H1 (cell line): Measurements from ENCODE around the gene CD59. TPM values are rescaled to one million over a fixed set of nuclear protein-coding genes. Genes with fewer than 3 reads are reported as not detected.

ENCODE experiments used
- CTCF ChIA-PET: fragments of 300-600 bp; sonication (Branson Sonifier 250); formaldehyde crosslinking; loops from one replicate; lab custom pipeline; 2021; ENCODE audit not compliant: partially characterized antibody; lab: Charles Lee
- POLR2A ChIA-PET: fragments of 300-600 bp; sonication (Branson Sonifier 250); formaldehyde crosslinking; loops from one replicate; lab custom pipeline; 2021; ENCODE audit warnings: inconsistent platforms; ENCODE audit not compliant: partially characterized antibody; lab: Charles Lee
- DNase-seq, 2 experiments: peaks; one replicate each; pipeline versions ENCODE4 v3.0.0 to v3.0.0-alpha.2; 2010 to 2022; ENCODE audit warnings: low spot score in 2 of 2, low read depth in 1 of 2, mixed read lengths in 1 of 2
- FAIRE-seq: peaks from 2 replicates; lab custom pipeline; 2011; peaks lifted over from hg19 to GRCh38; lab: Jason Lieb, UNC
- H2AFZ ChIP-seq: 2 replicates; pipeline ENCODE4 v1.8.1; 2012; ENCODE audit warnings: low read length, inconsistent platforms
- H2AK5ac ChIP-seq: 2 replicates; pipeline ENCODE4 v1.6.1; 2013; ENCODE audit warnings: low read depth, low read length
- H2BK120ac ChIP-seq: replicated peaks from 2 replicates; pipeline ENCODE3; 2013; ENCODE audit warnings: low read depth, low read length, inconsistent platforms
- H2BK12ac ChIP-seq: 2 replicates; pipeline ENCODE4 v1.6.1; 2013; ENCODE audit warnings: low read depth, low read length
- H2BK15ac ChIP-seq: 2 replicates; pipeline ENCODE4 v1.6.1; 2013; ENCODE audit warnings: low read length
- H2BK20ac ChIP-seq: 2 replicates; pipeline ENCODE4 v1.6.1; 2013; ENCODE audit warnings: low read length
- H2BK5ac ChIP-seq: 2 replicates; pipeline ENCODE4 v1.6.1; 2013; ENCODE audit warnings: low read depth, low read length
- H3K14ac ChIP-seq: 2 replicates; pipeline ENCODE4 v1.6.1; 2013; ENCODE audit warnings: inconsistent platforms; ENCODE audit not compliant: insufficient read length
- H3K18ac ChIP-seq: 2 replicates; pipeline ENCODE4 v1.6.1; 2013; ENCODE audit warnings: low read length; ENCODE audit errors: extremely low read depth
- H3K23ac ChIP-seq: 2 replicates; pipeline ENCODE4 v1.6.1; 2013; ENCODE audit warnings: inconsistent platforms; ENCODE audit not compliant: insufficient read length
- H3K23me2 ChIP-seq: 2 replicates; pipeline ENCODE4 v1.6.1; 2013; ENCODE audit warnings: low read depth, low read length
- H3K27ac ChIP-seq: 2 replicates; pipeline ENCODE4 v1.6.1; 2011; ENCODE audit warnings: low read depth, low read length, inconsistent platforms
- H3K27me3 ChIP-seq, 4 experiments: replicated peaks in 1 of 4; 1 replicate in 1 of 4; 2 replicates in 3 of 4; pipeline versions ENCODE4 v1.6.1 to v1.8.1; 2011 to 2013; ENCODE audit warnings: low read length in 3 of 4, mild to moderate bottlenecking in 3 of 4, inconsistent platforms in 2 of 4, mixed read lengths in 2 of 4, moderate library complexity in 1 of 4; ENCODE audit not compliant: control insufficient read depth in 3 of 4, insufficient read depth in 3 of 4; ENCODE audit errors: extremely low read depth in 1 of 4
- H3K36me3 ChIP-seq, 4 experiments: 2 replicates each; pipeline versions ENCODE4 v1.6.1 to v1.8.1; 2011 to 2013; ENCODE audit warnings: mild to moderate bottlenecking in 4 of 4, low read length in 3 of 4, moderate library complexity in 2 of 4, control low read depth in 1 of 4, inconsistent platforms in 1 of 4; ENCODE audit not compliant: insufficient read depth in 4 of 4, control insufficient read depth in 2 of 4
- H3K4ac ChIP-seq: replicated peaks from 2 replicates; pipeline ENCODE3; 2013; ENCODE audit warnings: low read length, low read depth, mixed read lengths, inconsistent platforms; ENCODE audit not compliant: insufficient read length
- H3K4me1 ChIP-seq, 4 experiments: replicated peaks in 1 of 4; 1 replicate in 1 of 4; 2 replicates in 3 of 4; pipeline versions ENCODE4 v1.6.1 to v1.8.1; 2011 to 2013; ENCODE audit warnings: low read length in 3 of 4, inconsistent platforms in 2 of 4, mixed read lengths in 1 of 4; ENCODE audit not compliant: insufficient read depth in 4 of 4, control insufficient read depth in 3 of 4
- H3K4me2 ChIP-seq, 2 experiments: 2 replicates each; pipeline versions ENCODE4 v1.6.1 to v1.8.1; 2011 to 2013; ENCODE audit warnings: low read depth in 2 of 2, low read length in 2 of 2, control low read depth in 1 of 2, inconsistent platforms in 1 of 2, mild to moderate bottlenecking in 1 of 2; ENCODE audit not compliant: insufficient read depth in 1 of 2
- H3K4me3 ChIP-seq, 4 experiments: fragments of 200-600, 300-600 bp in 1 of 4; sonication (generic), shearing (Covaris generic), sonication (Bioruptor Twin) in 1 of 4; 2 replicates each; pipeline versions ENCODE4 v1.5.1 to v1.8.1; 2011 to 2016; ENCODE audit warnings: low read length in 4 of 4, low read depth in 3 of 4, control low read depth in 2 of 4, inconsistent platforms in 2 of 4, mild to moderate bottlenecking in 2 of 4, mixed read lengths in 1 of 4, moderate library complexity in 1 of 4; ENCODE audit not compliant: insufficient read depth in 2 of 4; ENCODE audit errors: extremely low read depth in 1 of 4
- H3K56ac ChIP-seq: replicated peaks from 2 replicates; pipeline ENCODE3; 2013; ENCODE audit warnings: low read depth, mild to moderate bottlenecking, mixed read lengths, low read length, inconsistent platforms; ENCODE audit not compliant: insufficient read length
- H3K79me1 ChIP-seq: 2 replicates; pipeline ENCODE4 v1.6.1; 2013; ENCODE audit warnings: low read depth, low read length, control low read depth
- H3K79me2 ChIP-seq, 2 experiments: 2 replicates each; pipeline versions ENCODE4 v1.6.1 to v1.8.1; 2012 to 2013; ENCODE audit warnings: low read length in 2 of 2, mild to moderate bottlenecking in 2 of 2, inconsistent platforms in 1 of 2; ENCODE audit not compliant: insufficient read depth in 2 of 2, control insufficient read depth in 1 of 2
- H3K9ac ChIP-seq, 4 experiments: replicated peaks in 1 of 4; 1 replicate in 1 of 4; 2 replicates in 3 of 4; pipeline versions ENCODE4 v1.6.1 to v1.8.1; 2011 to 2013; ENCODE audit warnings: low read depth in 3 of 4, low read length in 3 of 4, control low read depth in 2 of 4, mild to moderate bottlenecking in 2 of 4, moderate library complexity in 2 of 4, inconsistent platforms in 1 of 4; ENCODE audit errors: extremely low read depth in 1 of 4
- H3K9me3 ChIP-seq, 2 experiments: 2 replicates each; pipeline versions ENCODE4 v1.6.1 to v1.8.1; 2012 to 2013; ENCODE audit warnings: mild to moderate bottlenecking in 2 of 2, moderate library complexity in 2 of 2, control low read depth in 1 of 2, inconsistent platforms in 1 of 2, low read depth in 1 of 2, low read length in 1 of 2, mixed read lengths in 1 of 2; ENCODE audit not compliant: insufficient read depth in 2 of 2
- H4K20me1 ChIP-seq, 2 experiments: replicated peaks in 1 of 2; 2 replicates each; pipeline versions ENCODE3 to v1.8.1; 2011 to 2013; ENCODE audit warnings: inconsistent platforms in 2 of 2, low read length in 2 of 2, mild to moderate bottlenecking in 1 of 2; ENCODE audit not compliant: insufficient read depth in 2 of 2, control insufficient read depth in 1 of 2
- H4K5ac ChIP-seq: 2 replicates; pipeline ENCODE4 v1.6.1; 2013; ENCODE audit warnings: low read length, low read depth, mixed read lengths, inconsistent platforms; ENCODE audit not compliant: insufficient read length
- H4K8ac ChIP-seq: 2 replicates; pipeline ENCODE4 v1.8.0; 2013; ENCODE audit warnings: mild to moderate bottlenecking, moderate library complexity, low read length, inconsistent platforms; ENCODE audit not compliant: insufficient read depth; ENCODE audit errors: extremely low read depth
- H4K91ac ChIP-seq: replicated peaks from 2 replicates; pipeline ENCODE3; 2013; ENCODE audit warnings: low read length, mixed read lengths, inconsistent platforms; ENCODE audit not compliant: insufficient read length
- HDAC2 ChIP-seq, 2 experiments: fragments of 300-600 bp in 1 of 2; sonication (generic) in 1 of 2; IDR thresholded peaks; 2 replicates each; pipeline ENCODE4 v1.6.1; 2011 to 2012; ENCODE audit warnings: low read depth in 2 of 2, low read length in 2 of 2, mild to moderate bottlenecking in 2 of 2, moderate library complexity in 2 of 2, borderline replicate concordance in 1 of 2, inconsistent platforms in 1 of 2
- RAD21 ChIP-seq, 2 experiments: IDR thresholded peaks in 1 of 2; conservative IDR thresholded peaks in 1 of 2; 2 replicates each; pipeline ENCODE4 v1.6.1; 2011; ENCODE audit warnings: low read depth in 2 of 2, low read length in 2 of 2, improper control_type of control experiment in 1 of 2, inconsistent platforms in 1 of 2, mild to moderate bottlenecking in 1 of 2, moderate library complexity in 1 of 2
- SP1 ChIP-seq: IDR thresholded peaks from 2 replicates; pipeline ENCODE4 v1.6.1; 2011; ENCODE audit warnings: low read depth, low read length
- TBP ChIP-seq: IDR thresholded peaks from 2 replicates; pipeline ENCODE4 v1.6.1; 2011; ENCODE audit warnings: low read depth, low read length, improper control_type of control experiment
- WGBS, 2 experiments: shearing (Covaris generic) in 1 of 2; methylation state at CpG; one replicate each; pipeline versions ENCODE4 v1.1.6 to v1.1.7; 2013 to 2015; ENCODE audit warnings: low lambda C conversion rate in 2 of 2, mixed read lengths in 2 of 2, inconsistent platforms in 1 of 2, low coverage in 1 of 2, missing lambda C conversion rate in 1 of 2; ENCODE audit not compliant: insufficient replicate concordance in 2 of 2, insufficient coverage in 1 of 2, insufficient read length in 1 of 2; ENCODE audit errors: extremely low coverage in 1 of 2, missing lambda C conversion rate in 1 of 2; 5-methylcytosine and 5-hydroxymethylcytosine counted together
- polyA plus RNA-seq, 7 experiments: library from polyadenylated mRNA; depleted of rRNA in 3 of 7; stranded (reverse) in 5 of 7; unstranded in 2 of 7; fragments of >200 nt in 5 of 7; fragments of 200-250 nt in 2 of 7; gene quantifications; 1 replicate in 5 of 7; 2 replicates in 1 of 7; 4 replicates in 1 of 7; pipeline versions ENCODE4 v1.2.1 to v1.2.3, GENCODE V29; 2011 to 2013; ENCODE audit warnings: missing spikeins in 2 of 7, mixed read lengths in 2 of 7
- total RNA-seq: library from RNA; stranded (reverse); fragmentation: NEBNext Ultra II Directional; extraction: Animal tissue kit (Norgen Biotek cat#: 25700); gene quantifications from 2 replicates; pipeline ENCODE4 v1.2.1, GENCODE V29; 2021

Gene CD59
- total and polyA plus RNA-seq, 2 of the 8 experiments (the other 6 are each of a cell fraction or from before 2014, with no cell fraction given) = 63.1 to 90.3 TPM

GRCh38 chr11:33655842-33656600 lies 80.2 kb downstream of the CD59 start:
- no peak overlapping the region for H2AFZ ChIP-seq
- H3K23ac ChIP-seq = no peak overlapping the region
- no peak overlapping the region for H3K4me3 ChIP-seq
- H4K8ac ChIP-seq = no peak overlapping the region
- H3K23me2 ChIP-seq = no peaks in the 10 kb centered on the region
- TF ChIP-seq TBP (no peak), SP1 (no peak), RAD21 (IDR thresholded peaks at IDR 0.05 in 1 of 2, conservative IDR thresholded peaks at IDR 0.05 in 1 of 2; ENCODE audit: low read depth in 2 of 2, low read length in 2 of 2) (no peak), HDAC2 (IDR thresholded peaks at IDR 0.05; ENCODE audit: borderline replicate concordance in 1 of 2, low read depth in 2 of 2, low read length in 2 of 2) (no peak)
- H2BK15ac ChIP-seq = no peak overlapping the region
- 89% methylated on average over 11 of the region's 11 CpGs; no CpG with 5 or more reads in 1 of the 2 experiments for whole genome bisulfite sequencing, 2 experiments
- H2BK5ac ChIP-seq = no peak overlapping the region
- no peak overlapping the region for H2BK12ac ChIP-seq
- H4K91ac ChIP-seq = no peak overlapping the region
- ChIA-PET CTCF (interaction anchor here (0.5 kb wide), 1 partner anchor 113 kb away, joined by 3 read pairs; no protein-coding TSS in a partner anchor), POLR2A (no interaction called here)
- no peak overlapping the region for H3K14ac ChIP-seq
- H3K79me1 ChIP-seq = no peaks in the 10 kb centered on the region
- DNase-seq (peak in 1 of 2 experiments; percentile 22), FAIRE-seq (no peak)
- H3K18ac ChIP-seq = no peak overlapping the region
- H3K79me2 ChIP-seq = no peaks in the 10 kb centered on the region
- no peak overlapping the region for H4K5ac ChIP-seq
- H3K36me3 ChIP-seq = no peaks in the 10 kb centered on the region; a peak in 1 of 8 replicates
- H3K4me2 ChIP-seq = no peak overlapping the region
- no peak overlapping the region for H3K9ac ChIP-seq
- no peak overlapping the region for H2AK5ac ChIP-seq
- no peak overlapping the region for H2BK20ac ChIP-seq
- H3K4ac ChIP-seq = no peak overlapping the region
- no peaks in the 10 kb centered on the region for H4K20me1 ChIP-seq
- H3K56ac ChIP-seq = no peak overlapping the region
- H3K9me3 ChIP-seq = no peaks in the 10 kb centered on the region
- no peaks in the 10 kb centered on the region for H3K4me1 ChIP-seq
- H3K27ac ChIP-seq = no peak overlapping the region
- H2BK120ac ChIP-seq = no peak overlapping the region
- H3K27me3 ChIP-seq = no peaks in the 10 kb centered on the region
